ENCODE results near the gene CRYBA2. TPM values are rescaled to one million over a fixed set of nuclear protein-coding genes. Genes with fewer than 3 reads are reported as not detected.

CRYBA2 gene
- total and polyA plus RNA-seq, 2 of the 8 experiments (the other 6 are each of a cell fraction or from before 2014, with no cell fraction given): not detected

DNA sequence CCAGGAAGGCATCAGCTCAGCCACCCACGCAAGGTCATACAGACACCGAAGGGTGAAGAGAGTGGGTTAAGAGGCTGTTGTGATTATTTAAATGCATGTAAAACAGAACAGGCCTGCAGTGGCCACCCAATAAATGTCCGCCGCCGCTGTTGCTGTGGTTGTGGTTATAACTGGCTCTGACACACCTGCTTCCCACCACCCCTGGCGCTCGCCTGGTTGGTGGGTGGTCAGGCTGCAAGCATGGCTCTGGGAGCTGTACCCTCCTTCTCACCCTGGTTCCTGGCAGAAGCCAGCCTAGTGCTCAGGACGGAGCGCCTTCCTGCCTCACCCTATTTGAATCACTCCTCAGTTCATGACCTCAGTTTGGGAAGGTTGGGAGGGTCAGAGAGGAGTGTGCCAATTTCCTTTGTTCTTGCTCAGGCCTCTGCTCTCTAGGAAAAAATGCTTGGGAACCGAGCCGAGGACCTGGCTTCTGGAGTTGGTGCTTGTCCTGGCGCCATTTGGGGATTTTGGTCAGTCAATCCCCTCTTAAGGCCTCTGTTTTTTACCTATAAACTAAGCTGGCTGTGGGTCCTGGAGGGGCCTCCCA is 5.3 kb upstream of the CRYBA2 start (continued):
- TF ChIP-seq NRF1 (IDR thresholded peaks at IDR 0.05; ENCODE audit: low read depth, low read length) (no peak), TCF12 (IDR thresholded peaks at IDR 0.05; ENCODE audit: low read depth, low read length) (no peak), BACH1 (IDR thresholded peaks at IDR 0.05; ENCODE audit: low read length) (no peak), RAD21 (IDR thresholded peaks at IDR 0.05 in 1 of 2, conservative IDR thresholded peaks at IDR 0.05 in 1 of 2; ENCODE audit: low read depth in 2 of 2, low read length in 2 of 2) (no peak), TBP (IDR thresholded peaks at IDR 0.05; ENCODE audit: low read depth, low read length) (no peak)
